KMS-11 (cell line): ENCODE measurements around the gene SNX9.

Source experiments
- H2AFZ ChIP-seq: fragments of 200-600 bp; sonication (generic); 2 replicates; pipeline ENCODE4 v1.6.1; 2016; ENCODE audit warnings: antibody characterized with exemption, mixed run types, low read depth
- H3K27ac ChIP-seq: fragments of 200-600 bp; sonication (generic); 2 replicates; pipeline ENCODE4 v1.6.1; 2016; ENCODE audit warnings: mild to moderate bottlenecking, mixed run types
- H3K27me3 ChIP-seq: fragments of 200-600 bp; sonication (generic); 2 replicates; pipeline ENCODE4 v1.6.1; 2017; ENCODE audit warnings: mild to moderate bottlenecking, low read depth, mixed run types, moderate library complexity; ENCODE audit not compliant: insufficient read depth
- H3K36me3 ChIP-seq: fragments of 200-600 bp; sonication (generic); 2 replicates; pipeline ENCODE4 v1.6.1; 2017; ENCODE audit warnings: mild to moderate bottlenecking, mixed run types; ENCODE audit not compliant: insufficient read depth
- H3K4me1 ChIP-seq: fragments of 200-600 bp; sonication (generic); 2 replicates; pipeline ENCODE4 v1.6.1; 2016; ENCODE audit warnings: mild to moderate bottlenecking, low read depth, mixed run types; ENCODE audit not compliant: poor library complexity, severe bottlenecking
- H3K4me2 ChIP-seq: fragments of 200-600 bp; sonication (generic); 2 replicates; pipeline ENCODE4 v1.7.0; 2016; ENCODE audit warnings: mild to moderate bottlenecking, mixed run types
- H3K4me3 ChIP-seq: fragments of 200-600 bp; sonication (generic); IDR thresholded peaks from 2 replicates; pipeline ENCODE4 v1.6.1; 2017; ENCODE audit warnings: low read depth, low read length, mixed read lengths; ENCODE audit not compliant: insufficient read depth
- H3K79me2 ChIP-seq: fragments of 200-600 bp; sonication (generic); 2 replicates; pipeline ENCODE4 v1.6.1; 2016; ENCODE audit warnings: low read depth, mixed run types; ENCODE audit not compliant: insufficient read depth
- H3K9ac ChIP-seq: fragments of 200-600 bp; sonication (generic); 2 replicates; pipeline ENCODE4 v1.6.1; 2016; ENCODE audit warnings: mild to moderate bottlenecking, mixed run types
- H4K20me1 ChIP-seq: fragments of 200-600 bp; sonication (generic); 2 replicates; pipeline ENCODE4 v1.6.1; 2016; ENCODE audit warnings: mild to moderate bottlenecking, mixed run types; ENCODE audit not compliant: insufficient read depth
- CTCF ChIP-seq: fragments of 200-600 bp; sonication (generic); conservative IDR thresholded peaks from 2 replicates; pipeline ENCODE4 v1.6.1; 2017; ENCODE audit warnings: low read depth, mild to moderate bottlenecking, antibody characterized with exemption, low read length, moderate library complexity, mixed read lengths

Gene SNX9

GRCh38 chr6:157865249-157865648, 42.2 kb downstream of the SNX9 start:
- TF ChIP-seq CTCF: no peak
- no peak overlapping the region for H3K27ac ChIP-seq
- H2AFZ ChIP-seq: no peak overlapping the region
- H3K9ac ChIP-seq: no peak overlapping the region
- H3K79me2 ChIP-seq: no peaks in the 10 kb centered on the region
- H3K4me1 ChIP-seq: no peaks in the 10 kb centered on the region
- H3K27me3 ChIP-seq: no peaks in the 10 kb centered on the region
- H3K36me3 ChIP-seq: no peaks in the 10 kb centered on the region
- no peak overlapping the region for H3K4me3 ChIP-seq
- H4K20me1 ChIP-seq: no peaks in the 10 kb centered on the region
- no peak overlapping the region for H3K4me2 ChIP-seq

DNA sequence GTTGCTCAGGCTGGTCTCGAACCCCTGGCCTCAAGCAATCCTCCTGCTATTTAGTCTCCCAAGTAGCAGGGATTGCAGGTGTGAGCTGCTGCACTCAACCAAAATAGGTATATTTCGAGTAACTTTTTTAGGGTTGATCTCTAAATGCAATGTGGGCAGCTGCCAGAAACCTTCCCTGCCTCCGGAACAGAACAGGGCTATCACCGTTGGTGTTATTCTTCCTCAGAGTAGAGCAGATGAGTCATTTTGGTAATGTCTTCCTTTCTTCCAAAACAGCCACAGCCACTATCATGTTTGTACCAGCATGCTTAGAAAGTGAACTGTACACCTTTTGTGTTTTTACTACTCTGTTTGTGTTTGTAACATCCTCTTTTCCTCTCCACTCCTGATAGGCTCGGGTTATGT, 44.1 kb downstream of the SNX9 start:
- Histone ChIP-seq H3K4me3 (no peak overlapping the region), H3K27me3 (no peaks in the 10 kb centered on the region), H3K27ac (no peak overlapping the region), H4K20me1 (no peaks in the 10 kb centered on the region), H3K79me2 (no peaks in the 10 kb centered on the region), H3K4me1 (no peaks in the 10 kb centered on the region), H3K9ac (no peak overlapping the region), H3K36me3 (no peaks in the 10 kb centered on the region), H2AFZ (no peak overlapping the region), H3K4me2 (no peak overlapping the region)
- no peak for TF ChIP-seq CTCF

DNA sequence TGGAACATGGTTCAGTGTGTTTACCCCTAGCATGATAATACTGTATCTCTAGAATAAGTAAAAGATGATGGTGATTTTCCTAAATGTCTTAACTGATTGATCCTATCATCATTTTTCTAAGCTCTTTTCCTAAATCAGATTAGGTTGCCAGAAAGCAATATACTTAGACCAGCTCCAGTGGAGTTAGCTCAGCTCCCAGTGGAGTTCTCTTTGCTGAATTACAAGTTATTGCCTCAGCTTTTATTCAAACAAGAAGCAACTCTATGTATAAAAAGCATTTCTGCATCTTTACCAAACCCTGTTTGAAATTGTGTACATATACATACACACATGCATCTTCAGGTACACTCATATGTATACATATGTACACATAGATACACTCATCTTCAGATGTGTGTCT, 44.9 kb downstream of the SNX9 start:
- Histone ChIP-seq H3K27ac (no peak overlapping the region), H3K36me3 (no peaks in the 10 kb centered on the region), H3K4me3 (no peak overlapping the region), H3K4me2 (no peak overlapping the region), H3K79me2 (no peaks in the 10 kb centered on the region), H3K4me1 (no peaks in the 10 kb centered on the region), H2AFZ (no peak overlapping the region), H3K9ac (no peak overlapping the region), H4K20me1 (no peaks in the 10 kb centered on the region), H3K27me3 (no peaks in the 10 kb centered on the region)
- TF ChIP-seq CTCF: no peak

GRCh38 chr6:157868835-157869234, 45.8 kb downstream of the SNX9 start:
- Histone ChIP-seq H3K9ac (no peak overlapping the region), H4K20me1 (no peaks in the 10 kb centered on the region), H3K4me3 (no peak overlapping the region), H3K27ac (no peak overlapping the region), H3K79me2 (no peaks in the 10 kb centered on the region), H3K4me2 (no peak overlapping the region), H3K4me1 (no peaks in the 10 kb centered on the region), H2AFZ (no peak overlapping the region), H3K27me3 (no peaks in the 10 kb centered on the region), H3K36me3 (no peaks in the 10 kb centered on the region)
- no peak for TF ChIP-seq CTCF
